AG04450 (cell line): ENCODE data around the gene LPAR3. TPM values are rescaled to one million over a fixed set of nuclear protein-coding genes. Genes with fewer than 3 reads are reported as not detected.

Source experiments
- CTCF ChIA-PET: fragments of 300-600, 350-600 bp; formaldehyde crosslinking; extraction: SDS; loops from one replicate; lab custom pipeline; 2022; ENCODE audit warnings: antibody characterized with exemption, inconsistent platforms; lab: Charles Lee
- POLR2A ChIA-PET: fragments of 350-600 bp; formaldehyde crosslinking; extraction: SDS; loops from one replicate; lab custom pipeline; 2021; ENCODE audit warnings: antibody characterized with exemption, inconsistent platforms; lab: Yijun Ruan, JAX
- DNase-seq: peaks from one replicate; pipeline ENCODE4 v3.0.0-alpha.2; 2011; ENCODE audit warnings: low read depth, low spot score
- H3K27ac ChIP-seq: one replicate; pipeline ENCODE4 v1.5.1; 2012; ENCODE audit warnings: low read depth, low read length, control low read depth
- H3K27me3 ChIP-seq: one replicate; pipeline ENCODE4 v1.6.0; 2012; ENCODE audit warnings: low read length; ENCODE audit not compliant: control insufficient read depth, insufficient read depth
- H3K4me3 ChIP-seq: 2 replicates; pipeline ENCODE4 v1.5.1; 2011; ENCODE audit warnings: mild to moderate bottlenecking, low read depth, low read length, control low read depth
- H3K9me3 ChIP-seq: 2 replicates; pipeline ENCODE4 v1.5.1; 2012; ENCODE audit warnings: low read length; ENCODE audit not compliant: control insufficient read depth, insufficient read depth
- polyA plus RNA-seq: library from polyadenylated mRNA; depleted of rRNA; stranded (reverse); fragments of >200 nt; gene quantifications from 2 replicates; pipeline ENCODE4 v1.2.3, GENCODE V29; 2011
- TF ChIP-seq, protein P1 (sequence below): IDR thresholded peaks from 2 replicates; pipeline ENCODE4 v1.5.1; 2011; ENCODE audit warnings: low read depth, low read length, control low read depth, inconsistent platforms

LPAR3 gene
- polyA plus RNA-seq, 1 experiment, result 3.5 TPM

DNA sequence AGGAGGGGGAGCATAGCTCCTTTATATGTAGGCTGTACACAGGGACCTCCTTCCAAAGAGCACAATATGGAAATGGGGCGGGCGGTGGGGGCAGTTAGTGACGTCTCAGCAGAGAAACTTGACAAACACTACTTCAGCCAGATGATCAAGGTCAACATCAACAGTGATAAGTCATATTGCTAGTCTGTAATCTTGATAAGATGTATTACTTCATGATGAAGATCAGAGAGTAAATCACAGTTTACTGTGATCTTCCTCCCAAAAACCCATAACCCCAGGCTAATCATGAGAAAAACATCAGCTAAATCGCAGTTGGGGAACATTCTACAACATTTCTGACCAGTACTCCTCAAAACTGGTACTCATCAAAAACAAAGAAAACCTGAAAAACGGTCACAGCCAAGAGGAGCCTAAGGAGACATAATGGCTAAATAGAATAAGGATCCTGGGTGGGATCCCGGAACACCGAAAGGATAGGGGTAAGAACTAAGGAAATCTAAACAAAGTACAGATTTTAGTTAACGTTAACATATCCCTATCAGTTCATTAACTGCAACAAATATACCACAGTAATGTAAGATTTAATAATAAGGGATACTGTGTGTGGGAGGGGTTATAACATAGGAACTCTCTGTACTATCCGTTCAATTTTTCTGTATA, 20.2 kb downstream of the LPAR3 start:
- ChIA-PET CTCF (no interaction called here), POLR2A (no interaction called here)

DNA sequence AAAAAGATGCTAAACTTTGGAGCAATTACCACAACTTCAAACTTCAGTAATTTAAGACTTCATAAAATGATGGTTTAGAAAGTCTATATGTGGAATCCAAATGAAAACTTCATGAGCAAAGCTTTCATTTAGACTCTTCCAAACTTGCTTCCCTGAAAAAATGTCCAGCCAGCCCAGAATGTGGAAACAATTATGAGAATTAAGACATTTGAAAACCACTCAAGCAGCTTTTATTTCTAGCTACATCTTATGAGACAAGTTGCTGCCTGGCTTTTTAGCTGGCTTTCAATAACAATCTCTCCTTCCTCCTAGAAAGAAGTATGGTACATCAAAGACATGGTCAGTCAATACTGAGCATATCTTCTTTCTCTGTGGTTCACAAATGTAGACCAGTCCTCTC, 21.8 kb downstream of the LPAR3 start:
- CTCF ChIA-PET, result no interaction called here
- Histone ChIP-seq H3K4me3 (no peak overlapping the region), H3K27me3 (no peaks in the 10 kb centered on the region), H3K27ac (no peak overlapping the region), H3K9me3 (no peaks in the 10 kb centered on the region; the same call in 1 of the 2 replicates)
- TF ChIP-seq, protein P1, sequence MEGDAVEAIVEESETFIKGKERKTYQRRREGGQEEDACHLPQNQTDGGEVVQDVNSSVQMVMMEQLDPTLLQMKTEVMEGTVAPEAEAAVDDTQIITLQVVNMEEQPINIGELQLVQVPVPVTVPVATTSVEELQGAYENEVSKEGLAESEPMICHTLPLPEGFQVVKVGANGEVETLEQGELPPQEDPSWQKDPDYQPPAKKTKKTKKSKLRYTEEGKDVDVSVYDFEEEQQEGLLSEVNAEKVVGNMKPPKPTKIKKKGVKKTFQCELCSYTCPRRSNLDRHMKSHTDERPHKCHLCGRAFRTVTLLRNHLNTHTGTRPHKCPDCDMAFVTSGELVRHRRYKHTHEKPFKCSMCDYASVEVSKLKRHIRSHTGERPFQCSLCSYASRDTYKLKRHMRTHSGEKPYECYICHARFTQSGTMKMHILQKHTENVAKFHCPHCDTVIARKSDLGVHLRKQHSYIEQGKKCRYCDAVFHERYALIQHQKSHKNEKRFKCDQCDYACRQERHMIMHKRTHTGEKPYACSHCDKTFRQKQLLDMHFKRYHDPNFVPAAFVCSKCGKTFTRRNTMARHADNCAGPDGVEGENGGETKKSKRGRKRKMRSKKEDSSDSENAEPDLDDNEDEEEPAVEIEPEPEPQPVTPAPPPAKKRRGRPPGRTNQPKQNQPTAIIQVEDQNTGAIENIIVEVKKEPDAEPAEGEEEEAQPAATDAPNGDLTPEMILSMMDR, result no peak
- DNase-seq, result no peak
- POLR2A ChIA-PET, result no interaction called here

More for the DNA sequence above, 20.2 kb downstream of the LPAR3 start:
- Histone ChIP-seq H3K27ac (no peak overlapping the region), H3K27me3 (no peaks in the 10 kb centered on the region), H3K9me3 (no peaks in the 10 kb centered on the region), H3K4me3 (no peak overlapping the region)
- TF ChIP-seq, protein P1, result no peak
- no peak for DNase-seq

DNA sequence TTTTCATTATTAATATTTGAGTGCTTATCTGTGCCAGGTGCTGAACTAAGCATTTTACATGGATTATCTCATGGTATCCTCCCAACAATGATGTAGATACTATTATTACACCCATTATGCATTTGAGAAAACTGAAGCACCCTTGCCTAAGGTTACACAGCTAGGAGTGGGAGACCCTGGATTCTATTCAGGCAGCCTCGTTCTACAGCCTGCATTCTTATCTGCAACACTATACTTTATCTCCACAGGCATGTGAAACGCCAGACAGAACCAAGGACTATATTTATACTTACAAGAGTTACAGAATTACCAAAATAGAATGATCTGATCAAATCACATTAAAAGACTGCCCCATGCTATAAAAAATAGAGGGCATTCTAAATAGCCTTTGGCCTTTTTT, 22.4 kb downstream of the LPAR3 start:
- Histone ChIP-seq H3K27me3 (no peaks in the 10 kb centered on the region), H3K27ac (no peak overlapping the region), H3K9me3 (no peaks in the 10 kb centered on the region; the same call in 1 of the 2 replicates), H3K4me3 (no peak overlapping the region)
- DNase-seq, result no peak
- CTCF ChIA-PET, result no interaction called here
- POLR2A ChIA-PET, result no interaction called here
- TF ChIP-seq, protein P1, result no peak

DNA sequence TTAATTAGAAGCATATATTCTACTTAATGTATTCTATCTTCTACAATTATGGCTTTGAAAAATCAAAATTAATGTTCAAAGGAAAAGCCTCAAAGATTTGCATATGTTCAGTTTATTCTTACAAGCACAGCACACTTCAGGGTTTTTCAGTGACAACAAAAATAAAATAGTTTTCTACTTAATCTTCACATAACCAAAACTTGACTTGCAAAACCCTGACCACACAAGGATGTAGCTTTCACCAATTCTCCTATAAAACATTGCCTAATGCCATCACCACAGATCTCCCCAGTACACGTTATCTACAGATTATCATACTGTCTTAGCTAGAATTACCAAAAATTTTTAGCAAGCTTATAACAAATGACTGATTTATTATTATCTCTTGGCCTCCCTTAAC, 23.3 kb downstream of the LPAR3 start:
- CTCF ChIA-PET, result no interaction called here
- H3K27me3 ChIP-seq, result no peaks in the 10 kb centered on the region
- no peak overlapping the region for H3K4me3 ChIP-seq
- POLR2A ChIA-PET, result no interaction called here
- no peak overlapping the region for H3K27ac ChIP-seq
- no peak for DNase-seq
- TF ChIP-seq, protein P1, result no peak
- no peaks in the 10 kb centered on the region; the same call in 1 of the 2 replicates for H3K9me3 ChIP-seq

DNA sequence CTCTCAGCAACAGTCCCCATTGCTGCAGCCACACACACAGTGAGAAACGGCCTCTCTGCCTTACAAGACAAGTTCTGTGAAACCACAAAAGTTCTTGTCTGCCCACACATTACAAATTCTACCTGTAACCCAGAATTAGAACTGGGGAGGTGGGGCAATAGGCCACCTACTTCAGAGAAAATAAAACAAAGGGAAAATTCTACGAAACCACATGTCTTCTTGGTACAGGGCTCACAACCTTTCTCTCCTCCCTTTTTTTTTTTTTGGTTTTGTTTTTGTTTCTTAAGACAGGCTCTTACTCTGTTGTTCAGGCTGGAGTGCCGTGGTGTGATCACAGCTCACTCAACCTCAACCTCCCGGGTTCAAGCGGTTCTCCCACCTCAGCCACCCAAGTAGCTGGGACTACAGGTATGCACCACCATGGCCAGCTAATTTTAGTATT, 30.2 kb downstream of the LPAR3 start:
- Histone ChIP-seq H3K27me3 (no peaks in the 10 kb centered on the region), H3K9me3 (no peaks in the 10 kb centered on the region; the same call in 1 of the 2 replicates), H3K27ac (no peak overlapping the region), H3K4me3 (no peak overlapping the region)
- CTCF ChIA-PET, result no interaction called here
- TF ChIP-seq, protein P1, result no peak
- POLR2A ChIA-PET, result no interaction called here
- no peak for DNase-seq
